NT2/D1 (cell line): Measurements from ENCODE around the gene GFRA1.

Source experiments
- SUZ12 ChIP-seq: IDR thresholded peaks from 2 replicates; pipeline ENCODE4 v1.6.1; 2011; ENCODE audit not compliant: insufficient read length, insufficient read depth; ENCODE audit errors: extremely low read depth
- ZNF274 ChIP-seq: IDR thresholded peaks from 2 replicates; pipeline ENCODE4 v1.6.1; 2011; ENCODE audit warnings: mild to moderate bottlenecking, low read depth, low read length

DNA sequence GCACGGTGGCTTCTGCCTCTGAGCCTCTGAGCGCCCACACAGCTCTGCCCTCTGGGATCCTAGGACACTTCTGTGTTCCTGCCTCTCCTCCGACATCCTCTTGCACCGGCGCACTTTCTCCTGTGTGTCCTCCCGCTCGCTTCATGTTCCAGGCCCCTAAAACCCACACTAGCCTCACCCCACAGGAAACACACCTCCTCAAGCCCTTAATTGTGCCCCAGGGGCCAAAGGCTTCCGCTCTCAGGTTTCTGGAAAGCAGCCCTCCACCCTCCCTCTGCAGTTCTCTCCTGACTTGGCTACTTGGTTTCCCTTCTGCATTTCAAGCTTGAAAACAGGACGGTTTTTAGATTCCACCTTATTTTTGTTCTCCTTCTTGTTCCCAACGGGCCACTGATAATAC, 7.3 kb downstream of the GFRA1 start:
- no peak for TF ChIP-seq SUZ12
- TF ChIP-seq ZNF274: no peak
